ENCODE measurements around the gene CLN6. TPM values are rescaled to one million over a fixed set of nuclear protein-coding genes. Genes with fewer than 3 reads are reported as not detected.

Gene CLN6
- total and polyA plus RNA-seq, 7 donors: 8.3 to 22.2 (median 13.1) TPM

GRCh38 chr15:68218847-68219798 is 10.4 kb downstream of the CLN6 start:
- ATAC-seq: no peak
- H3K27me3 ChIP-seq (ENCODE audit: insufficient read depth in 3 of 3, low read length in 2 of 3): no peaks in the 10 kb centered on the region
- no peak overlapping the region for H3K4me3 ChIP-seq
- H3K36me3 ChIP-seq (ENCODE audit: insufficient read depth in 1 of 2, low read depth in 1 of 2): peaks cover 0 to 19% of the 10 kb centered on the region in 2 donors
- H3K27ac ChIP-seq: no peak overlapping the region
- no peak for DNase-seq
- H3K9me3 ChIP-seq: no peaks in the 10 kb centered on the region
- intact Hi-C loops (cut with DNase I): no loop called here
- 95 to 98% (median 96%) methylated on average over 9 of the region's 9 CpGs for WGBS, 3 donors
- H3K4me1 ChIP-seq: no peaks in the 10 kb centered on the region
- no peak for TF ChIP-seq CTCF (IDR thresholded peaks at IDR 0.05)

- H3K4me1 ChIP-seq: no peaks in the 10 kb centered on the region
- TF ChIP-seq CTCF (IDR thresholded peaks at IDR 0.05): no peak
- H3K9me3 ChIP-seq: no peaks in the 10 kb centered on the region
- ATAC-seq (no peak), DNase-seq (no peak)
- no peak overlapping the region for H3K27ac ChIP-seq
- peaks cover 0 to 19% of the 10 kb centered on the region in 2 donors for H3K36me3 ChIP-seq (ENCODE audit: insufficient read depth in 1 of 2, low read depth in 1 of 2)
- WGBS, 3 donors: 95 to 98% (median 96%) methylated on average over 8 of the region's 8 CpGs
- intact Hi-C loops (cut with DNase I): no loop called here
- H3K4me3 ChIP-seq: no peak overlapping the region
- H3K27me3 ChIP-seq (ENCODE audit: insufficient read depth in 3 of 3, low read length in 2 of 3): no peaks in the 10 kb centered on the region
Measured at GRCh38 chr15:68218331-68218730, 11.2 kb downstream of the CLN6 start.

- no peak overlapping the region for H3K4me3 ChIP-seq
- no peaks in the 10 kb centered on the region for H3K27me3 ChIP-seq (ENCODE audit: insufficient read depth in 3 of 3, low read length in 2 of 3)
- WGBS, 3 donors: 93 to 95% (median 93%) methylated on average over 4 of the region's 4 CpGs
- TF ChIP-seq CTCF (IDR thresholded peaks at IDR 0.05): no peak
- DNase-seq (no peak), ATAC-seq (no peak)
- H3K9me3 ChIP-seq: no peaks in the 10 kb centered on the region
- intact Hi-C loops (cut with DNase I): no loop called here
- H3K36me3 ChIP-seq (ENCODE audit: insufficient read depth in 1 of 2, low read depth in 1 of 2): peaks cover 0 to 19% of the 10 kb centered on the region in 2 donors
- H3K27ac ChIP-seq: no peak overlapping the region
- no peaks in the 10 kb centered on the region for H3K4me1 ChIP-seq
Measured at GRCh38 chr15:68217341-68217740, 12.2 kb downstream of the CLN6 start.

GRCh38 chr15:68214838-68215254 is 14.7 kb downstream of the CLN6 start:
- Histone ChIP-seq H3K36me3 (ENCODE audit: insufficient read depth in 1 of 2, low read depth in 1 of 2) (peaks cover 0 to 19% of the 10 kb centered on the region in 2 donors), H3K27me3 (ENCODE audit: insufficient read depth in 3 of 3, low read length in 2 of 3) (no peaks in the 10 kb centered on the region), H3K4me1 (no peaks in the 10 kb centered on the region), H3K27ac (no peak overlapping the region), H3K4me3 (no peak overlapping the region), H3K9me3 (no peaks in the 10 kb centered on the region)
- no peak for DNase-seq
- no peak for TF ChIP-seq CTCF (IDR thresholded peaks at IDR 0.05)
- WGBS, 3 donors: 78 to 79% (median 78%) methylated on average over 6 of the region's 6 CpGs
- intact Hi-C loops (cut with DNase I): loop anchor here in 1 of 2 donors (5.0 kb wide), 1 partner anchor 353 kb away; no protein-coding TSS in a partner anchor
- no peak for ATAC-seq

Measured in psoas muscle (tissue), 8 donors.